ENCODE data around the gene PDZD2.
"Not testable (repeated sequence)": the region's sequence is repeated elsewhere in the genome, so short reads cannot be mapped to it uniquely, and the experiment has no call there.

PDZD2 gene

GRCh38 chr5:32076699-32077695, 438.1 kb downstream of the PDZD2 start:
- no peak for DNase-seq (ENCODE audit: low read depth in 2 of 2)

- not testable (repeated sequence) for DNase-seq (ENCODE audit: low read depth in 2 of 2)
Observed at GRCh38 chr5:32078855-32079254, 439.9 kb downstream of the PDZD2 start.

GRCh38 chr5:32080565-32080964, 441.6 kb downstream of the PDZD2 start:
- not testable (repeated sequence) for DNase-seq (ENCODE audit: low read depth in 2 of 2)

- no peak for DNase-seq (ENCODE audit: low read depth in 2 of 2)
Observed at GRCh38 chr5:32082701-32083100, 443.8 kb downstream of the PDZD2 start.

GRCh38 chr5:32083981-32084430, 445.1 kb downstream of the PDZD2 start:
- DNase-seq (ENCODE audit: low read depth in 2 of 2): no peak

GRCh38 chr5:32087086-32088082, 448.5 kb downstream of the PDZD2 start:
- no peak for DNase-seq (ENCODE audit: low read depth in 2 of 2)

GRCh38 chr5:32088214-32088613, 449.3 kb downstream of the PDZD2 start:
- DNase-seq (ENCODE audit: low read depth in 2 of 2): no peak

GRCh38 chr5:32089146-32090000, 450.4 kb downstream of the PDZD2 start:
- no peak for DNase-seq (ENCODE audit: low read depth in 2 of 2)

GRCh38 chr5:32090026-32090754, 451.3 kb downstream of the PDZD2 start:
- DNase-seq (ENCODE audit: low read depth in 2 of 2): no peak

- DNase-seq (ENCODE audit: low read depth in 2 of 2): no peak
Observed at GRCh38 chr5:32090755-32091128, 451.8 kb downstream of the PDZD2 start.

- DNase-seq (ENCODE audit: low read depth in 2 of 2): peak; percentile 21 to 34
Observed at GRCh38 chr5:32092938-32093812, 454.2 kb downstream of the PDZD2 start.

GRCh38 chr5:32094691-32095090, 455.8 kb downstream of the PDZD2 start:
- no peak for DNase-seq (ENCODE audit: low read depth in 2 of 2)

GRCh38 chr5:32095261-32095671, 456.3 kb downstream of the PDZD2 start:
- no peak for DNase-seq (ENCODE audit: low read depth in 2 of 2)

- no peak for DNase-seq (ENCODE audit: low read depth in 2 of 2)
Observed at GRCh38 chr5:32096891-32097595, 458.1 kb downstream of the PDZD2 start.

GRCh38 chr5:32098291-32098690, 459.4 kb downstream of the PDZD2 start:
- DNase-seq (ENCODE audit: low read depth in 2 of 2): no peak

- DNase-seq (ENCODE audit: low read depth in 2 of 2): no peak
Observed at GRCh38 chr5:32098890-32099310, 460.0 kb downstream of the PDZD2 start.

GRCh38 chr5:32099486-32100035, 460.6 kb downstream of the PDZD2 start:
- DNase-seq (ENCODE audit: low read depth in 2 of 2): no peak

GRCh38 chr5:32100230-32100629, 461.3 kb downstream of the PDZD2 start:
- no peak for DNase-seq (ENCODE audit: low read depth in 2 of 2)
